OCI-M1 (cell line): ENCODE data around the gene FRMD4A.

ENCODE experiments used
- DNase-seq: peaks from one replicate; lab custom pipeline; 2025; lab: John Stamatoyannopoulos, UW

FRMD4A gene

GRCh38 chr10:14293526-14293925, 37.2 kb downstream of the FRMD4A start:
- no peak for DNase-seq

- DNase-seq = no peak
Observed at GRCh38 chr10:14291296-14291695, 39.4 kb downstream of the FRMD4A start.

- no peak for DNase-seq
Observed at GRCh38 chr10:14285941-14286560, 44.7 kb downstream of the FRMD4A start.

- DNase-seq = no peak
Observed at GRCh38 chr10:14282276-14282675, 48.4 kb downstream of the FRMD4A start.

GRCh38 chr10:14278533-14278932, 52.2 kb downstream of the FRMD4A start:
- no peak for DNase-seq

- DNase-seq = no peak
Observed at GRCh38 chr10:14276210-14276609, 54.5 kb downstream of the FRMD4A start.

- no peak for DNase-seq
Observed at GRCh38 chr10:14271621-14272020, 59.1 kb downstream of the FRMD4A start.

- DNase-seq = no peak
Observed at GRCh38 chr10:14270370-14270769, 60.4 kb downstream of the FRMD4A start.

GRCh38 chr10:14265709-14266108, 65.0 kb downstream of the FRMD4A start:
- DNase-seq = no peak

- no peak for DNase-seq
Observed at GRCh38 chr10:14262836-14263425, 67.8 kb downstream of the FRMD4A start.

- DNase-seq = no peak
Observed at GRCh38 chr10:14261336-14261735, 69.4 kb downstream of the FRMD4A start.

- no peak for DNase-seq
Observed at GRCh38 chr10:14259696-14260566, 70.8 kb downstream of the FRMD4A start.

- no peak for DNase-seq
Observed at GRCh38 chr10:14254368-14254767, 76.4 kb downstream of the FRMD4A start.

- no peak for DNase-seq
Observed at GRCh38 chr10:14253711-14254110, 77.0 kb downstream of the FRMD4A start.

- DNase-seq = no peak
Observed at GRCh38 chr10:14253079-14253478, 77.6 kb downstream of the FRMD4A start.

- no peak for DNase-seq
Observed at GRCh38 chr10:14250496-14251076, 80.1 kb downstream of the FRMD4A start.

GRCh38 chr10:14247377-14248116, 83.2 kb downstream of the FRMD4A start:
- no peak for DNase-seq

GRCh38 chr10:14244801-14245211, 85.9 kb downstream of the FRMD4A start:
- DNase-seq = no peak

- DNase-seq = no peak
Observed at GRCh38 chr10:14244147-14244546, 86.6 kb downstream of the FRMD4A start.

GRCh38 chr10:14243221-14243620, 87.5 kb downstream of the FRMD4A start:
- no peak for DNase-seq

GRCh38 chr10:14241196-14241595, 89.5 kb downstream of the FRMD4A start:
- no peak for DNase-seq
